Stimulated activated memory B cell treated with anti-CD40 and anti-IgM and Interleukin-4, amounts not matched to agents 10 μg/mL and 1 μg/mL and 100 μg/mL, for 72 hours (primary cell): Measurements from ENCODE around the gene FAM3B.
A peak's percentile ranks its signal among the peaks of the same experiment; 100 is the strongest.

Experiments used
- ATAC-seq: fragments of 150-1000 bp; cut with Tn5 transposase; 2 replicates; pipeline ENCODE4 v1.10.0; 2021
- H3K27ac Mint-ChIP-seq: one replicate; pipeline ENCODE4 v1.8.0; 2022; ENCODE audit warnings: mild to moderate bottlenecking, mixed read lengths
- H3K27me3 Mint-ChIP-seq: one replicate; pipeline ENCODE4 v1.8.0; 2022; ENCODE audit warnings: mixed read lengths
- H3K36me3 Mint-ChIP-seq: one replicate; pipeline ENCODE4 v1.8.0; 2022; ENCODE audit warnings: mixed read lengths
- H3K4me1 Mint-ChIP-seq: one replicate; pipeline ENCODE4 v1.8.0; 2022; ENCODE audit warnings: mixed read lengths
- H3K4me3 Mint-ChIP-seq: one replicate; pipeline ENCODE4 v1.8.0; 2022; ENCODE audit warnings: mild to moderate bottlenecking, moderate library complexity, mixed read lengths
- H3K9me3 Mint-ChIP-seq: one replicate; pipeline ENCODE4 v1.8.0; 2022; ENCODE audit warnings: mixed read lengths

The FAM3B gene

DNA sequence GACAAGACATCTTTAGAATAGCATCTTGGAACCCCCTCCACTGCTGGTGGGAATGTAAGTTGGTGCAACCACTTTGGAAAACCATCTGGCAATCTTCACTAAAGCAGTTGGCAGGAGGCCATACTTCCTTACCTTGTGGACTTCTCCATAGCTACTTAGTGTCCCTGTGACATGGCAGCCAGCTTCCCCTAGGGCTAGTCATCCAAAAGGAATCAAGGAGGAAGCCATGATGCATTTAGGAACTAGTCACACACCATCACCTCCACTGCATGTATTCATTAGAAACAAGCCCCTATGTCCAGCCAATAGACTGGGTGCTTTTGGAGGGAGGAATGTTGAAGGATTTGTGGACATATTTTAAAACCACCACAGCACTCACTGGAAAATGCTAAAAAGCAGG lies 65.1 kb downstream of the FAM3B start:
- no peak overlapping the region for H3K27ac Mint-ChIP-seq
- no peaks in the 10 kb centered on the region for H3K9me3 Mint-ChIP-seq
- no peak for ATAC-seq
- peaks cover 10% of the 10 kb centered on the region for H3K4me1 Mint-ChIP-seq
- H3K36me3 Mint-ChIP-seq, result peaks cover 51% of the 10 kb centered on the region
- H3K4me3 Mint-ChIP-seq, result no peak overlapping the region
- no peaks in the 10 kb centered on the region for H3K27me3 Mint-ChIP-seq

DNA sequence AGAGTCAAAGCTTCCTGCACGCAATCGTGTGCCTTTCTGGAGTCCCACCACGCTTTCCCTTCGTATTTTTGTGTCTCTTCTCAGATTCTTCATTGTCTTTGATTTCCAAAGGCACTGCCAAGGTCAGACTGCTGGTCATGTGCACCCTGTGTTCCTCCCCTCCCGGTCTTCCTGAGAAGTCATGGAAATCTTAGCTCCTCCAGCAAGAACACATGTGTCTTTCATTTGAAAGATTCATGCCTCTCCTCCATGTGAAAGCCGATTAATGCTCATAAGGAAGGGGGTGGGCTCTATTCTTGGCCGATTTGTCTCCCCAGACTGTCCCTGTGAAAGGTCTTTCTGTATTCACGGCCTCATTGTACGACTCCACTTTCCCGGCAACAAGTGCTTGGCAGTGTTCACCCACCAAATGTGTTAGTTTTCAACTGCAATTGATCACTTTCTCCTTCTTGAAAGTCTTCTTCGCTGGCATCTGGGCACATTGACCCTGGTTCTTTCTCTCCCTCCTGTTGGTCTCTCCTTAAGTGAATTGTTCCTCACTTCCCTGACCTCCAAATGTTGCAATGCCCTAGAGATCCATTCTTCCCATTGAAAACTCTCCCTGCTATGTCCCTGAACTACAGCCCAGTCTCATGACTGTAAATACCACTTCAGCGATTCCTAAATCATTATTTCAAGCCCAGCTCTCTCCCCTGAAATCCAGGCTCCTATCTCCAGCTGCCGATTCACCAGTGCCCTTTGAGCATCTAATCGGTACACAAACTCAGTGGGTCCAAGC lies 70.6 kb downstream of the FAM3B start:
- H3K27ac Mint-ChIP-seq, result no peak overlapping the region
- H3K9me3 Mint-ChIP-seq, result no peaks in the 10 kb centered on the region
- no peaks in the 10 kb centered on the region for H3K4me1 Mint-ChIP-seq
- no peaks in the 10 kb centered on the region for H3K27me3 Mint-ChIP-seq
- H3K36me3 Mint-ChIP-seq, result peaks cover 46% of the 10 kb centered on the region
- no peak overlapping the region for H3K4me3 Mint-ChIP-seq
- no peak for ATAC-seq

DNA sequence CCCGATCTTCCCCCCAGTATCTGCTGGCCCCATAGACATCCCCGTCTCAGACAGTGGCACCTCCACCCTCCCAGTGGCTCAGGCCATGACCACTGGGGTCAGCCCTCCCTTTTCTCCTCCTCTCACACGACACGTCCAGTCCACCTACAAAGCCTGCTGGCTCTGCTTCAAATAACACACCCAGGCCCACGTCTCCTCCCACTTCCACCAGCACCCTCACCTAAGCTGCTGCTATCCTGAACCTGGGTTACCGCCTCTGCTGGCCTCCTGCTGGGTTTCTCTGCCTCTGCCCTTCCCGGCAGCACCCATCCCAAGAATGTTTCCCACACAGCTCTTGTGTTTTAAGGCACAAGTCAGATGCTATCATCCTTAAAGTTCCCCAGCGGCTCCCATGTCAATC lies 71.2 kb downstream of the FAM3B start:
- no peak overlapping the region for H3K4me3 Mint-ChIP-seq
- no peaks in the 10 kb centered on the region for H3K27me3 Mint-ChIP-seq
- H3K4me1 Mint-ChIP-seq, result no peaks in the 10 kb centered on the region
- H3K27ac Mint-ChIP-seq, result no peak overlapping the region
- peaks cover 41% of the 10 kb centered on the region for H3K36me3 Mint-ChIP-seq
- no peak for ATAC-seq
- H3K9me3 Mint-ChIP-seq, result no peaks in the 10 kb centered on the region

DNA sequence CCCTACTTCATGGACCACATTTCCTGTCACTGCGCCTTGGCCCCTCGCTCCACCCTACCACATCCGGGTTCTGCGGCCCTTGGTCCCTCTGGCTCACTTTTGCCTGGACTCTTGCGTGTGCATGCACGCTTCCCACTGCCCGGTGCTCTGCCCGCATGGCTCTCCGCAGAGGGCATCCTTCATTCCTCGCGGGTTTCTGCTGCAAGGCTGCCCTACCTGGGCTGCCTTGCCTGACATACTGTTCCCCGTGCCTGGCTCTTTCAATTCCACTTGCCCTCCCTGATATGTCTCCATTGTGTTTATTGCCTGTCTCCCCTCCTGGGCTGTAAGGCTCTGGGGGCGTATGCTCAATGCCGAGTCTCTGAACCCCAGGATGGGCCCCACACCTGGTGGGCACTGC lies 71.7 kb downstream of the FAM3B start:
- Mint-ChIP-seq H3K36me3 (peaks cover 44% of the 10 kb centered on the region), H3K4me3 (no peak overlapping the region), H3K27me3 (no peaks in the 10 kb centered on the region), H3K27ac (no peak overlapping the region), H3K9me3 (no peaks in the 10 kb centered on the region), H3K4me1 (no peaks in the 10 kb centered on the region)
- ATAC-seq, result no peak

DNA sequence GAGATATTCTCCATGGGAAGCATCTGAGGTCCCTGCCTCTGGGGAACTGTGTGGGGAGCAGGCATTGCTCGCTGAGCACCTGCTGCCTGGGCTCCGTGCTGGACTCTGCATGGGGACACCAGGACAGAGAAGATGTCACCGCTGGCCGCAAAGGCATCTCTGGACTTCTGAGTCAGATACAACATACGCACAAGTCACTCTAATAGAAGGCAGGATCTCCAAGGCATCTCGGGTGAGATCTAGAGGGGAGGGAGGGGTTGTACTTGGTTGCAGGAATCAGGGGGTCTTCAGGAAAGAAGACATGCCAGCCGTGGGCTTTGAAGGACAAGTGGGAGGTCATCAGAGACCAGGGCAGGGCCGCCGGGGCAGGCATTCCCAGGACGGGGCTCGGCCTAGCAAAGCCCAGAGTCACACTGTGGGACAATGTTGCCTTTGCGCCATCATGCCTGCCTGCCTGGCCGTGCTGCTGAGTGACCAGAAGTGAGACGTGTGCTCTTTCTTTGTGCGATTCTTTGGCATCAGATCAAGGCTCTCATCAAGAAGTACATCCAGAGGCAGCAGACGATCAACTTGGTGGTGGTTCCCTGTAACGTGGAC lies 73.5 kb downstream of the FAM3B start:
- H3K27ac Mint-ChIP-seq, result no peak overlapping the region

DNA sequence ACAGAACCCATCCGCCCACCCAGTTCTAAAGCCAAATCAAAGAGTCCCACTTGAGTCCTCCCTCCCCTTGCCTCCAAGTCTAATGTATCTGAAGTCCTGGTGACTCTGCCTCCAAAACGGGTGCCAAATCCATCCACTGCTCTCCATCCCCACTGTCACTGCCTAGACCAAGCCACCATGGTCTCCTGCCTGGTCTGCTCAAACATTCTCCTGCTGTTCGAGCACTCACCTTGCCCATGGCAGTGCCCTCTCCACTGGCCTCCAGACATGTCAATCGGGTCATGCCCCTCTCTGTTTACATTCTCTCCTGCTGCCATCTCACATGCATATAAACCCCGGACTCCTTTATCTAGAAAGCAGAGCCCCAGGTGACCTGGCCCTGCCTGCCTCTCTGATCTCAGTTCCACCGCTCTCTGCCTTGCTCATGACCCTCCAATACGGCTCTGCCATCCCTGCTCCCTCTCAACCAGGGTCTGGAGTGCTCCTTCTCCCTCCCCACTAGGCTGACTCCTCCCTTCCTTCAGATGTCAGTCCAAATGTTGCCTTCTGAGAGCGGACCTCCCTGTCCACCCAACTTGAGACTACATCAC lies 77.4 kb downstream of the FAM3B start:
- no peak overlapping the region for H3K27ac Mint-ChIP-seq
- no peak overlapping the region for H3K4me3 Mint-ChIP-seq
- no peaks in the 10 kb centered on the region for H3K27me3 Mint-ChIP-seq
- H3K36me3 Mint-ChIP-seq, result peaks cover 56% of the 10 kb centered on the region
- ATAC-seq, result no peak
- no peaks in the 10 kb centered on the region for H3K9me3 Mint-ChIP-seq
- peaks cover 15% of the 10 kb centered on the region for H3K4me1 Mint-ChIP-seq

More for the DNA sequence above, 73.5 kb downstream of the FAM3B start:
- peaks cover 62% of the 10 kb centered on the region for H3K36me3 Mint-ChIP-seq
- H3K4me1 Mint-ChIP-seq, result no peaks in the 10 kb centered on the region
- H3K27me3 Mint-ChIP-seq, result no peaks in the 10 kb centered on the region
- ATAC-seq, result no peak
- H3K4me3 Mint-ChIP-seq, result no peak overlapping the region
- no peaks in the 10 kb centered on the region for H3K9me3 Mint-ChIP-seq

DNA sequence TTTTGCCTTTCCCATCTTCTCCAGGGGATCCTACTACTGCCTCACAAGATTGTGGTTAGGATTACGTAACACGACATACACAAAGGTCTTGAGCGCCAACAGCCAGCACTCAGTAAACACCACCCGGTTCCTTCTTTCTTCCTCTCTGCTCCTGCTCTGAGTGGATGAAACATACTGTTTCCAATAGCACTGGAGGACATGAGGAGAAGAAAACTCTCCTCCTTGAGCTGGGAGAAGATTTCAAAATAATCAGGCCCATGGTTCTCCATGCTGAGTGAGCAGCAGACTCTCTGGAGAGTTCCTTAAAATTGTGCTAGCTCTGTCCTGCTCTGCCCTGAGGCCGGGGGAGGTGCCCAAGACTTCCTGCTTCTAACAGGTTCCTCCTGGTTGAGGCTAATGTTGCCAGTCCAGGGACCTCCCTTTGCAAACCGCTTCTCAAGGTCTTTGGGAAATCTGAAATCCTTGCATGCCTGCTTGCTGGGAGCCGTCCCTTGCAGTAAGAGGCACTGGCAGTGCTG lies 80.0 kb downstream of the FAM3B start:
- no peak for ATAC-seq
- Mint-ChIP-seq H3K4me1 (peaks cover 15% of the 10 kb centered on the region), H3K36me3 (peaks cover 73% of the 10 kb centered on the region), H3K9me3 (no peaks in the 10 kb centered on the region), H3K27ac (peak overlapping the region; percentile 45), H3K27me3 (no peaks in the 10 kb centered on the region), H3K4me3 (no peak overlapping the region)

DNA sequence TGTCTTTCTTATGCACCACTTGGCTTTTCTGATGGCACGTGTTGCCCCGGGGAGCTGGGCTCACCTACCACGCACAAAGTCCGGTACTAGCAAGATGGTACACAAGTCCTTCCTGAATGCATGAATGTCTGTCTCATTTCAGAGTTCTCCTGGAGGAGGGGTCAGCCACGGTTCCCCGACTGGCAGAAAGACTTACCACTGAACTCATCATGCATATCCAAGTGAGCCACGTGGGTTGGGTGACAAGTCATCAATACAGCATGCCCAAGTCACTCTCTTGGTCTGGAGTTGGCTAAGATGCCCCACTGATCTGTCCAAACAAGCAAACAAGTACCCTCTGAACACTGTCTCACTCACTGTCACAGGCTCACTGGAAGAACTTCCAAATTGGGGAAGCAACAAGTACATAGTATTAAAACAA lies 80.9 kb downstream of the FAM3B start:
- Mint-ChIP-seq H3K4me3 (no peak overlapping the region), H3K4me1 (peaks cover 15% of the 10 kb centered on the region), H3K27ac (peak overlapping the region; percentile 45), H3K9me3 (no peaks in the 10 kb centered on the region), H3K36me3 (peaks cover 80% of the 10 kb centered on the region), H3K27me3 (no peaks in the 10 kb centered on the region)
- ATAC-seq, result peak; percentile 48

DNA sequence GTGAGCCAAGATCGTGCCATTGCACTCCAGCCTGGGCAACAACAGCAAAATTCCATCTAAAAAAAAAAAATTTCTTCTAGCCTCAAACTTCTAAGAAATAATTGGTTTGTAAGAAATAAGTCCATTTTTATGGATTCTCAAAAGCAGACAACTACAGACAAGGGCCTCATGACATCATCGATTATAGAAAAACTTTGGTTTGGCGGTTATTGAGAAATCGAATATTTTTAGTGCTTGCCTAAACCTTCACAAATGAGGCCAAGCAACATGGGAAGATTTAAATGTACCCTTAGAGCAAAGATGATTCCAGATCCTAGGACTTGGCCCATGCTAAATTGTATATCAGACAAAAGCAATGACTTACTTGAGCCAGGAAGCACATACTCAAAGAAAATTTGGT lies 81.7 kb downstream of the FAM3B start:
- no peak overlapping the region for H3K27ac Mint-ChIP-seq
- H3K4me3 Mint-ChIP-seq, result no peak overlapping the region
- peaks cover 86% of the 10 kb centered on the region for H3K36me3 Mint-ChIP-seq
- H3K4me1 Mint-ChIP-seq, result peaks cover 15% of the 10 kb centered on the region
- no peaks in the 10 kb centered on the region for H3K9me3 Mint-ChIP-seq
- no peak for ATAC-seq
- no peaks in the 10 kb centered on the region for H3K27me3 Mint-ChIP-seq

DNA sequence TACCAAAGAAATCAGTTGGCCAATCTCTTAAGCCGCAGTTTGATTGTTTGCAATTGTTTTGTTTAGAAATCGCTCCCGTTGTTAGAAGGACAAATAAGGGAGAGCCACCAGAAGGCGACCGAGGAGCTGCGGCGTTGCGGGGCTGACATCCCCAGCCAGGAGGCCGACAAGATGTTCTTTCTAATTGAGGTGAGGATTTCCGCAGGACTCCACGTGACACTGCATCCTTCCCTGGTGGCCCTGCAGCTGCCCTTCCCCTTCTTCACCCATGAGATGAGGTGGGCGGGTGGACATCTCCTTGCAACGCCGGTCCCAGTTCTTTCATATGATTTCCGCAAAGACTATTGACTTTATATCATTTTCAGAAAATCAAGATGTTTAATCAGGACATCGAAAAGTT lies 82.2 kb downstream of the FAM3B start:
- Mint-ChIP-seq H3K9me3 (no peaks in the 10 kb centered on the region), H3K4me3 (no peak overlapping the region), H3K36me3 (peaks cover 85% of the 10 kb centered on the region), H3K27ac (no peak overlapping the region), H3K4me1 (peaks cover 15% of the 10 kb centered on the region), H3K27me3 (no peaks in the 10 kb centered on the region)
- no peak for ATAC-seq

DNA sequence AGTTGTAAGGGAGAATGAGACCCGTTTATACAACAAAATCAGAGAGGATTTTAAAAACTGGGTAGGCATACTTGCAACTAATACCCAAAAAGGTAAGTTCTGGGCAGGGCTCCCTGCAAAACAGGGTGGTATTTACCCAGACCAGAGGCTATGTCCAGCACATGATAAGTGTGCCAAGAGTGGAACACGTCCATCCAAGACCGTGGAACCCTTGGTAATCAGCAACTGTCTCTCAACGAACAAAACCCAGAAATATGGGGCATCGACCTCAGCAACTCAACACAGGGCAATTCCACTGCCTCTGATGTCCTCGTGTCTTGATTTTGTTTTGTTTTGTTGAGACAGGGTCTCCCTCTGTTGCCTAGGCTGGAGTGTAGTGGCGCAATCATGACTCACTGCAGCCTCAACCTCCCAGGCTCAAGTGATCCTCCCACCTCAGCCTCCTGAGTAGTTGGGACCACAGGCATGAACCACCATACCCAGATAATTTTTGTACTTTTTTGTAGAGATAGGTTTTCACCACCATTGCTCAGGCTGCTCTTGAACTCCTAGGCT lies 82.7 kb downstream of the FAM3B start:
- H3K4me1 Mint-ChIP-seq, result peaks cover 15% of the 10 kb centered on the region
- H3K27me3 Mint-ChIP-seq, result no peaks in the 10 kb centered on the region
- H3K9me3 Mint-ChIP-seq, result no peaks in the 10 kb centered on the region
- H3K27ac Mint-ChIP-seq, result no peak overlapping the region
- no peak for ATAC-seq
- peaks cover 85% of the 10 kb centered on the region for H3K36me3 Mint-ChIP-seq
- H3K4me3 Mint-ChIP-seq, result no peak overlapping the region

DNA sequence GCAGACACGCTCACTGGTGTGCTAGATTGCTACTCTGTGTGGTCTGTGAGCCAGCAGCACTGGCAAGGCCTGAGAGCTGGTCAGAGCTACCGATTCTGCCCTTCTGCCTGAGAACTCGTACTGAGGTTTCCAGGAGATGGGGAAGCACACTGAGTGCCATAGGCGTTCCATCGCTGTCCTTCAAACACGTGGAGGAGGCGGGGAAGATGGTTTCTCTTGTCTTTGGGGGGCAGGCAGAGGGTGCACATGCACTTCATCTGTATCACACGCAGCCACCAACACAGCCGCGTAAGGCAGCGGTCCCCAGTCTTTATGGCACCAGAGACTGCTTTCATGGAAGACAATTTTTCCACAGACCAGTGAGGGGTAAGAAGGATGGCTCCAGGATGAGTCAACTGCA lies 85.6 kb downstream of the FAM3B start:
- peaks cover 86% of the 10 kb centered on the region for H3K36me3 Mint-ChIP-seq
- no peak overlapping the region for H3K27ac Mint-ChIP-seq
- no peak for ATAC-seq
- H3K27me3 Mint-ChIP-seq, result no peaks in the 10 kb centered on the region
- H3K4me3 Mint-ChIP-seq, result no peak overlapping the region
- peaks cover 6% of the 10 kb centered on the region for H3K4me1 Mint-ChIP-seq
- no peaks in the 10 kb centered on the region for H3K9me3 Mint-ChIP-seq

DNA sequence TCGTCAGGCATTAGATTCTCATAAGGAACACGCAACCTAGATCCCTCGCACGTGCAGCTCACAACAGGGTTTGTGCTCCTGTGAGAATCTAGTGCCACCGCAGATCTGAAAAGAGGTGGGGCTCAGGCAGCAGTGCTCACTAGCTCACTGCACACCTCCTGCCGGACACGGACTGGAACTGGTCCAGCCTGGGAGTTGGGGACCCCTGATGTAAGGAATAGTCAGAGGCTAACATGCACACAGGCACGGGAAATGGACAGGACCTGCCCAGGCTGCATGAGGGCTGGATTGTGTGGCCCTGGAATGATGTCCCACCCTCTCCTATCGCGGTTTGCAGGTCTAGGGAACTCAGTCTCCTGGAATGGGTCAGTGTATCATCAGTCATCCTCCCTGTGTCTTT lies 86.2 kb downstream of the FAM3B start:
- Mint-ChIP-seq H3K9me3 (no peaks in the 10 kb centered on the region), H3K4me3 (no peak overlapping the region), H3K4me1 (no peaks in the 10 kb centered on the region), H3K36me3 (peaks cover 87% of the 10 kb centered on the region), H3K27me3 (no peaks in the 10 kb centered on the region), H3K27ac (no peak overlapping the region)
- ATAC-seq, result no peak

DNA sequence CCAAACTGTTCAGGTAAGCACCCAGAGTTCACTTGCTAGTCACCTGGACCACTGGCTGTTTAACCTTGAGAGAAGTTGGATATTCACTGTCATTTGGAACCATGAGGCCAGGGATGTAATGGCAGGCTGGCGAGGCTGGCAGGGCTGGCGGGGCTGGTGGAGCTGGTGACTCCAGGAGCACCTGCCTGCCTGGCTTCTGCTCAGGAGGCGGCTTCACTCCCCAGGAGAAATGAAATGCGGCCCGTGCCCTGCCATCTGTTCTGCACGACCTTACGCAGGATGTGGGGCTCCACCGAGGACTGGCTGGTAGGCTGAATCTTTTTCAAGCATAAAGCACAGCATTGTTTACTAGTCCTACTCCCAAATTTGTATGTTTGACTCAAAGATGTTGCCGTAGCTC lies 86.7 kb downstream of the FAM3B start:
- peaks cover 87% of the 10 kb centered on the region for H3K36me3 Mint-ChIP-seq
- H3K27ac Mint-ChIP-seq, result no peak overlapping the region

DNA sequence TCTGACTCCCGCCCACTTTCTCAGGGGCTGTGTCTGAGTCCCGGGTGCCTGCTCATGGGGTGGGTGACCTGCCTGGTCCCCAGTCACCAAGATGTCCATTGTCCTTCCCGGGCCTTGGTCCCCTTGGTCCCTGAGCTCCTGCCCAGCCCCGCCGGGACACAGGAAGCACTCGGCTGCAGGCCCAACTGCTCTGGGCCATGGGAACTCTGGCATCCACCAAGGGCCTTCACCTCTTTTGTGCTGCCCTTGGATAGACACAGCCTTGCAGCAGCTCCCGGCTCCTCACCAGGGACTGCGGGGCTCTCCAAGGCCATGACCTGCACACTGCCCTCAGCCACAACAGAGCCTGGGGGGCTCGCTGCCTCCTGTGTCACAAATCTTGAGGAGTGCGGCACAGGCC lies 87.4 kb downstream of the FAM3B start:
- H3K27me3 Mint-ChIP-seq, result no peaks in the 10 kb centered on the region
- peaks cover 88% of the 10 kb centered on the region for H3K36me3 Mint-ChIP-seq
- no peaks in the 10 kb centered on the region for H3K4me1 Mint-ChIP-seq
- H3K4me3 Mint-ChIP-seq, result no peak overlapping the region
- ATAC-seq, result no peak
- no peak overlapping the region for H3K27ac Mint-ChIP-seq
- H3K9me3 Mint-ChIP-seq, result no peaks in the 10 kb centered on the region

More for the DNA sequence above, 86.7 kb downstream of the FAM3B start:
- Mint-ChIP-seq H3K4me1 (no peaks in the 10 kb centered on the region), H3K4me3 (no peak overlapping the region), H3K27me3 (no peaks in the 10 kb centered on the region), H3K9me3 (no peaks in the 10 kb centered on the region)
- no peak for ATAC-seq
